ENCODE data around the gene NOP53. TPM values are rescaled to one million over a fixed set of nuclear protein-coding genes. Genes with fewer than 3 reads are reported as not detected.
"Not testable (repeated sequence)": the region's sequence is repeated elsewhere in the genome, so short reads cannot be mapped to it uniquely, and the experiment has no call there.

NOP53 gene
- total RNA-seq, 4 donors from 2014 or later: 141 to 262 (median 150) TPM

GRCh38 chr19:47716270-47716937 is 28.9 kb upstream of the NOP53 start:
- DNase-seq (no peak), ATAC-seq (no peak)
- Histone ChIP-seq H3K36me3 (no peaks in the 10 kb centered on the region), H3K9me3 (no peaks in the 10 kb centered on the region), H3K27me3 (peaks cover 10 to 39% (median 29%) of the 10 kb centered on the region in 3 donors), H3K4me3 (peak overlapping the region; percentile 19 to 65 (median 29)), H3K27ac (peak overlapping the region; percentile 79 to 85 (median 80)), H3K4me1 (peaks cover 4 to 17% of the 10 kb centered on the region in 2 donors)
- in situ Hi-C loops (cut with MboI; ENCODE audit: low sequenced_read_pairs in 4 of 4) (no loop called here), intact Hi-C loops (cut with DNase I; ENCODE audit: low total_unique reads) (no loop called here)
- no peak for TF ChIP-seq CTCF (IDR thresholded peaks at IDR 0.05 in 4 of 5, conservative IDR thresholded peaks at IDR 0.05 in 1 of 5)
- TF ChIP-seq POLR2A (IDR thresholded peaks at IDR 0.05): no peak

GRCh38 chr19:47718415-47719046 is 26.8 kb upstream of the NOP53 start:
- H3K27me3 ChIP-seq: peaks cover 10 to 29% (median 21%) of the 10 kb centered on the region in 3 donors

DNA sequence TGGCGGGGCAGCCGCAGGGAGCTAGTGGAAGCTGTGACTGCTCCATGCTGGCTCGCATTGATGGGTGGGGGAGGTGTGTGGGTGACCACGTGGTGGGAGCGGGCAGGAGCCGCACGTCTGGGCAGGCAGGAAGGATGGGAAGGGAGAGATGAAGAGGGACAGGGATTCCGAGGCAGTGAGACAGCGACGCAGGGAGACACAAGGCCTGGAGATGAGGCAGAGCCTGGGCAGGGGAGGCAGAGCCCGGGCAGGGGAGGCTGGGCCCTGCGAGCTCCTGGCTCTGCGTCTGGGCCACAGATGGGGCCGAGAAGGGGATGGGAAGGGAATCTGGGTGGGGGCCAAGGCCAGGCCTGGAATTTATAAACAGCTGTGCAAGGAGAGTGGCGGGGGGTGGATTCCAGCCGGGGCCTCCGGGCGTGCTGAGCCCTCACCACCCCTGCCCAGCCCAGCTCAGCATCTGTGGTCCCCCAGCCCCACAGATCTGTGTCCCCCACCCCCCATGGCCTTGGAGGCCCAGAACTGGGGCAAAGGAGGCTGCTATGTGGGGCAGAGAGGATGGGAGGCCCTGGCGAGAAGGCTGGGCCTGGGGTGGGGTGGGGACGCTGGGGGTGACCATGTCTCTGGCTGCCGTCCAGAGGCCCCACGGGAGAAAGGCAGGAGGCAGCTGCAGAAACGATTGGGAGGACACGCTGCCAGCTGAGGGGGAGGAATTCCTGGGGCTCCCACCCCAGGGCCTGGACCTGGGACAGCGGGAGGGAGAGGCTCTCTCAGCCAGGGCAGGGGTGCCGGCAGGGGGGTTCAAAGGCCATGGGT is 26.1 kb upstream of the NOP53 start:
- intact Hi-C loops (cut with DNase I; ENCODE audit: low total_unique reads): no loop called here
- Histone ChIP-seq H3K4me3 (peak overlapping the region; percentile 10 to 45 (median 40)), H3K36me3 (no peaks in the 10 kb centered on the region), H3K9me3 (no peaks in the 10 kb centered on the region), H3K27ac (peak overlapping the region; percentile 79 to 85 (median 80)), H3K4me1 (peaks cover 15 to 17% of the 10 kb centered on the region in 2 donors), H3K27me3 (peaks cover 3 to 22% (median 14%) of the 10 kb centered on the region in 3 donors)
- in situ Hi-C loops (cut with MboI; ENCODE audit: low sequenced_read_pairs in 4 of 4): no loop called here
- DNase-seq (peak; percentile 64 to 78), ATAC-seq (peak; percentile 68 to 75)
- no peak for TF ChIP-seq CTCF (IDR thresholded peaks at IDR 0.05 in 4 of 5, conservative IDR thresholded peaks at IDR 0.05 in 1 of 5)
- TF ChIP-seq POLR2A (IDR thresholded peaks at IDR 0.05): peak in 1 of 2 donors; percentile 23

More at GRCh38 chr19:47718415-47719046, 26.8 kb upstream of the NOP53 start:
- H3K9me3 ChIP-seq; DNase-seq; intact Hi-C loops (cut with DNase I; ENCODE audit: low total_unique reads); in situ Hi-C loops (cut with MboI; ENCODE audit: low sequenced_read_pairs in 4 of 4); H3K36me3 ChIP-seq; ATAC-seq: not testable (repeated sequence)
- Histone ChIP-seq H3K4me3 (peak overlapping the region; percentile 25 to 45 (median 40)), H3K27ac (peak overlapping the region; percentile 79 to 85 (median 80)), H3K4me1 (peaks cover 12 to 17% of the 10 kb centered on the region in 2 donors)

GRCh38 chr19:47720669-47721422 is 24.5 kb upstream of the NOP53 start:
- peaks cover 15 to 17% of the 10 kb centered on the region in 2 donors for H3K4me1 ChIP-seq
- ATAC-seq (no peak), DNase-seq (no peak)
- H3K36me3 ChIP-seq: no peaks in the 10 kb centered on the region
- peak overlapping the region in 2 of 4 donors; percentile 4 to 40 for H3K4me3 ChIP-seq
- no peaks in the 10 kb centered on the region for H3K9me3 ChIP-seq
- intact Hi-C loops (cut with DNase I; ENCODE audit: low total_unique reads): no loop called here
- TF ChIP-seq POLR2A (IDR thresholded peaks at IDR 0.05): no peak
- no peak for TF ChIP-seq CTCF (IDR thresholded peaks at IDR 0.05 in 4 of 5, conservative IDR thresholded peaks at IDR 0.05 in 1 of 5)
- in situ Hi-C loops (cut with MboI; ENCODE audit: low sequenced_read_pairs in 4 of 4): no loop called here
- peaks cover 2 to 16% (median 10%) of the 10 kb centered on the region in 3 donors for H3K27me3 ChIP-seq
- H3K27ac ChIP-seq: peak overlapping the region; percentile 79 to 85 (median 80)
